Esophagus squamous epithelium (tissue), 4 donors: ENCODE results near the gene KCNMB2.

Experiments used
- POLR2A ChIP-seq, 4 donors: fragments of 450-650 bp; IDR thresholded peaks; one replicate each; pipeline ENCODE4 v1.6.1; 2017; ENCODE audit warnings: antibody characterized with exemption in 4 of 4, mild to moderate bottlenecking in 4 of 4, moderate library complexity in 3 of 4
- TF ChIP-seq, protein P1 (sequence below), 6 experiments: fragments of 450-650 bp in 4 of 6; fragments of 200-600 bp in 2 of 6; sonication (generic) in 2 of 6; IDR thresholded peaks; one replicate each; pipeline ENCODE4 v1.5.1; 2016 to 2019; ENCODE audit warnings: antibody characterized with exemption in 6 of 6, mild to moderate bottlenecking in 4 of 6, moderate library complexity in 4 of 6

GRCh38 chr3:178743297-178743696 lies 207.1 kb downstream of the KCNMB2 start:
- TF ChIP-seq POLR2A (IDR thresholded peaks at IDR 0.05) = no peak
- TF ChIP-seq, protein P1, sequence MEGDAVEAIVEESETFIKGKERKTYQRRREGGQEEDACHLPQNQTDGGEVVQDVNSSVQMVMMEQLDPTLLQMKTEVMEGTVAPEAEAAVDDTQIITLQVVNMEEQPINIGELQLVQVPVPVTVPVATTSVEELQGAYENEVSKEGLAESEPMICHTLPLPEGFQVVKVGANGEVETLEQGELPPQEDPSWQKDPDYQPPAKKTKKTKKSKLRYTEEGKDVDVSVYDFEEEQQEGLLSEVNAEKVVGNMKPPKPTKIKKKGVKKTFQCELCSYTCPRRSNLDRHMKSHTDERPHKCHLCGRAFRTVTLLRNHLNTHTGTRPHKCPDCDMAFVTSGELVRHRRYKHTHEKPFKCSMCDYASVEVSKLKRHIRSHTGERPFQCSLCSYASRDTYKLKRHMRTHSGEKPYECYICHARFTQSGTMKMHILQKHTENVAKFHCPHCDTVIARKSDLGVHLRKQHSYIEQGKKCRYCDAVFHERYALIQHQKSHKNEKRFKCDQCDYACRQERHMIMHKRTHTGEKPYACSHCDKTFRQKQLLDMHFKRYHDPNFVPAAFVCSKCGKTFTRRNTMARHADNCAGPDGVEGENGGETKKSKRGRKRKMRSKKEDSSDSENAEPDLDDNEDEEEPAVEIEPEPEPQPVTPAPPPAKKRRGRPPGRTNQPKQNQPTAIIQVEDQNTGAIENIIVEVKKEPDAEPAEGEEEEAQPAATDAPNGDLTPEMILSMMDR (IDR thresholded peaks at IDR 0.05) = no peak
